Esophagus muscularis mucosa (tissue), 3 donors: ENCODE data around the gene TTLL5.

Source experiments
- EP300 ChIP-seq: sonication (generic); formaldehyde crosslinking; IDR thresholded peaks from one replicate; pipeline ENCODE4 v1.6.1; 2017; ENCODE audit warnings: antibody characterized with exemption
- TF ChIP-seq, protein P1 (sequence below), 3 experiments: fragments of 200-600 bp in 2 of 3; fragments of 450-650 bp in 1 of 3; sonication (generic) in 2 of 3; IDR thresholded peaks; one replicate each; pipeline ENCODE4 v1.5.1; 2017 to 2019; ENCODE audit warnings: antibody characterized with exemption in 3 of 3, mild to moderate bottlenecking in 2 of 3, moderate library complexity in 1 of 3

DNA sequence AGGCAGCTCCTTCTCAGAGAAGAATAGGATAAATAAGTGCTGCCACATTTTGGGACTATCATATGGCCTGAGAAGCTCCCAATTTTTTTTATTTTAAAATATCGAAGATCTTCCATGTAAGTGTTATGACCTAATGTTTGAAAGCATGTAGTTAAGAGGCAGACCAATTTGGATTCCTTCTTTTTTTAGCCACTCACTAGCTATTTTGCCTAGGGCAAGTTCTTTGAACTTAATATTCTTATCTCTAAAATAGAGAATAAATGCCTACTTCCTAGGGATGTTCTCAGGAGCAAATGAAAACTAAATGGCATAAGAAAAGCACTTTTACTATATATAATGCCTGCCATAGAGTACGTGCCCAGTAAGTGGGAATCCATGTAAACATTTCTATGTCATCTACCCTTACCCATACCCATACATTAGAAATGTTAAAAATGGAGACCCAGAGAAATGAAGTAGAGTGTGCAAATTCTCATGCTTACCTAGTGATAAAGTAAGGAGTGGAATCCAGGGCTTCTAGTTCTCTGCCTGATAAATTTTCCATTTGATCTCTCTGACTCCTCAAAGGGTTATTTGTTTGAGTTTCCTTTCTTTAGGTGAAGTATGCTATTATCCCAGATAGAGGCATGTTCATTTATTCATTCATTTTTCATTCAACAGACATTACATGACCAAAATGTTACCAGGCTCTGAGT is 172.4 kb downstream of the TTLL5 start:
- TF ChIP-seq, protein P1, sequence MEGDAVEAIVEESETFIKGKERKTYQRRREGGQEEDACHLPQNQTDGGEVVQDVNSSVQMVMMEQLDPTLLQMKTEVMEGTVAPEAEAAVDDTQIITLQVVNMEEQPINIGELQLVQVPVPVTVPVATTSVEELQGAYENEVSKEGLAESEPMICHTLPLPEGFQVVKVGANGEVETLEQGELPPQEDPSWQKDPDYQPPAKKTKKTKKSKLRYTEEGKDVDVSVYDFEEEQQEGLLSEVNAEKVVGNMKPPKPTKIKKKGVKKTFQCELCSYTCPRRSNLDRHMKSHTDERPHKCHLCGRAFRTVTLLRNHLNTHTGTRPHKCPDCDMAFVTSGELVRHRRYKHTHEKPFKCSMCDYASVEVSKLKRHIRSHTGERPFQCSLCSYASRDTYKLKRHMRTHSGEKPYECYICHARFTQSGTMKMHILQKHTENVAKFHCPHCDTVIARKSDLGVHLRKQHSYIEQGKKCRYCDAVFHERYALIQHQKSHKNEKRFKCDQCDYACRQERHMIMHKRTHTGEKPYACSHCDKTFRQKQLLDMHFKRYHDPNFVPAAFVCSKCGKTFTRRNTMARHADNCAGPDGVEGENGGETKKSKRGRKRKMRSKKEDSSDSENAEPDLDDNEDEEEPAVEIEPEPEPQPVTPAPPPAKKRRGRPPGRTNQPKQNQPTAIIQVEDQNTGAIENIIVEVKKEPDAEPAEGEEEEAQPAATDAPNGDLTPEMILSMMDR (IDR thresholded peaks at IDR 0.05), result no peak
- TF ChIP-seq EP300, result no peak
